Prostate gland (tissue), 2 donors: ENCODE measurements around the gene SLIT3. TPM values are rescaled to one million over a fixed set of nuclear protein-coding genes. Genes with fewer than 3 reads are reported as not detected.

Experiments
- DNase-seq: peaks from one replicate; pipeline ENCODE4 v3.0.0-alpha.2; 2019; ENCODE audit warnings: low spot score
- H3K27ac ChIP-seq, 2 donors: fragments of 200-600 bp; sonication (generic); 2 replicates each; pipeline ENCODE4 v1.5.1; 2017 to 2019
- H3K27me3 ChIP-seq: fragments of 200-600 bp; sonication (generic); replicated peaks from 2 replicates; pipeline ENCODE4 v1.5.1; 2019; ENCODE audit not compliant: insufficient read depth
- H3K36me3 ChIP-seq, 2 donors: fragments of 200-600 bp; sonication (generic); 1 replicate in 1 of 2; 2 replicates in 1 of 2; pipeline versions ENCODE4 v1.5.1 to v1.8.1; 2017 to 2019
- H3K4me1 ChIP-seq: fragments of 200-600 bp; sonication (generic); replicated peaks from 2 replicates; pipeline ENCODE4 v1.5.1; 2019
- H3K4me3 ChIP-seq, 2 donors: fragments of 200-600 bp; sonication (generic); 2 replicates each; pipeline ENCODE4 v1.5.1; 2017 to 2019
- H3K9me3 ChIP-seq: fragments of 200-600 bp; sonication (generic); 2 replicates; pipeline ENCODE4 v1.5.1; 2017
- CTCF ChIP-seq, 4 experiments: fragments of 200-600 bp in 2 of 4; fragments of 450-650 bp in 2 of 4; sonication (generic) in 2 of 4; IDR thresholded peaks; 1 replicate in 3 of 4; 2 replicates in 1 of 4; pipeline ENCODE4 v1.5.1; 2016 to 2019; ENCODE audit warnings: antibody characterized with exemption in 4 of 4, mild to moderate bottlenecking in 2 of 4, moderate library complexity in 2 of 4
- POLR2A ChIP-seq: fragments of 450-650 bp; IDR thresholded peaks from one replicate; pipeline ENCODE4 v1.6.1; 2016; ENCODE audit warnings: antibody characterized with exemption, mild to moderate bottlenecking
- POLR2AphosphoS5 ChIP-seq: sonication (generic); formaldehyde crosslinking; IDR thresholded peaks from one replicate; pipeline ENCODE4 v1.6.1; 2017; ENCODE audit warnings: antibody characterized with exemption
- WGBS: methylation state at CpG from one replicate; pipeline ENCODE4 v1.1.5; 2018; 5-methylcytosine and 5-hydroxymethylcytosine counted together
- intact Hi-C: fragments of 100-400 bp; cut with DNase I; formaldehyde crosslinking; loops from one replicate; pipeline ENCODE4 v1.14.2; 2022
- total RNA-seq, 2 donors: library from RNA; depleted of rRNA; stranded (reverse); fragments of >200 nt; gene quantifications; one replicate each; pipeline ENCODE4 v1.1.0, GENCODE V29; 2016

The SLIT3 gene
- total RNA-seq, 2 donors from 2014 or later: 8.3 TPM

DNA sequence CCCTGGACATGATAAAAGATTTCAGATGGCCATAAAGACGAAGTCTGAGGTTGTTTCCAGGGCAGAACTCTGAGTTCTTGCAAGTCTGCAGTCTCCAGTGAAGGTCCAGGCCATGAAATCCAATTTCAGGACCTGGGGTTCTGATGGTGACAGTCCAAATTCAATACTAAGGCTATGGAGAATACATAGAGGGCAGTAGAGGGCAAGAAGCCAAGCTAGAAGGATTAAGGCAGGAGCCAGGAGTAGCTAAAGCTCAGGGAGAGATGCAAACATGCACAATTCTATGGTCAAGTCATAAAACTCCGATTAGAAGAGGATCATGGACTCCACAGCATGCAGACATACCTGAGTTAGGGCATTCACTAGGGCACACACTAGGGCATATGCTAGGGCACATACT lies 11.4 kb downstream of the SLIT3 start:
- H3K27ac ChIP-seq: no peak overlapping the region
- intact Hi-C loops: no loop called here
- no peak overlapping the region for H3K4me3 ChIP-seq
- no peaks in the 10 kb centered on the region for H3K4me1 ChIP-seq
- no peaks in the 10 kb centered on the region for H3K36me3 ChIP-seq
- no peak for DNase-seq
- 42% methylated on average over 2 of the region's 2 CpGs for WGBS
- no peak for TF ChIP-seq POLR2A
- no peak for TF ChIP-seq CTCF (IDR thresholded peaks at IDR 0.05)
- TF ChIP-seq POLR2AphosphoS5: no peak
- H3K9me3 ChIP-seq: no peaks in the 10 kb centered on the region
- H3K27me3 ChIP-seq: no peaks in the 10 kb centered on the region

- Histone ChIP-seq H3K4me3 (no peak overlapping the region), H3K4me1 (no peaks in the 10 kb centered on the region), H3K27me3 (no peaks in the 10 kb centered on the region), H3K36me3 (no peaks in the 10 kb centered on the region), H3K27ac (no peak overlapping the region), H3K9me3 (no peaks in the 10 kb centered on the region)
- intact Hi-C loops: no loop called here
- WGBS: 40% methylated on average over 1 of the region's 1 CpG
- no peak for DNase-seq
- no peak for TF ChIP-seq POLR2AphosphoS5
- no peak for TF ChIP-seq CTCF (IDR thresholded peaks at IDR 0.05)
- TF ChIP-seq POLR2A: no peak
These were observed 12.6 kb downstream of the SLIT3 start for GRCh38 chr5:169288066-169288930.

DNA sequence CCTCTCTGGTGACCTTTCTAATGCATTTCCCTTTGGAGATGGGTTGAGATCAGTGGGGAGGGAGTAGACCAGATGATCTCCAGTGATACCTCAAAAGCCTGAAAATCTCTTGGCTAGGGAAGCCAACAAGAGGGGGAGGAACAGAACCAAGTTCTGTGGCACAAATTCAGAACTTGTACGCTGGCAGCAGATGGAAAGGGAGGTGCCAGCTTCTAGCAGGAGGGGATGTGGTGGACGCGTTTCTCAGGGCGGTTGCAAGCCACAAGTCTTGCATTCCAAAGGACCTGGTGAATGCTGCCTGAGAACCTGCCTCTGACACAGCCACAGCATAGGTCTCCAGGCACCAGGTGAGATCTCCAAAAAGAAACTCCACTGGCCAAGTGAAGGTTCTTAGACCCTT lies 13.4 kb downstream of the SLIT3 start:
- TF ChIP-seq POLR2A: no peak
- TF ChIP-seq CTCF (IDR thresholded peaks at IDR 0.05): no peak
- TF ChIP-seq POLR2AphosphoS5: no peak
- intact Hi-C loops: no loop called here
- no peak overlapping the region for H3K27ac ChIP-seq
- no peak overlapping the region for H3K4me3 ChIP-seq
- no peaks in the 10 kb centered on the region for H3K4me1 ChIP-seq
- no peak for DNase-seq
- 18% methylated on average over 4 of the region's 4 CpGs for WGBS
- no peaks in the 10 kb centered on the region for H3K9me3 ChIP-seq
- no peaks in the 10 kb centered on the region for H3K36me3 ChIP-seq
- no peaks in the 10 kb centered on the region for H3K27me3 ChIP-seq

- no peaks in the 10 kb centered on the region for H3K27me3 ChIP-seq
- no peaks in the 10 kb centered on the region for H3K9me3 ChIP-seq
- WGBS: 70% methylated on average over 11 of the region's 11 CpGs
- H3K27ac ChIP-seq: no peak overlapping the region
- H3K4me1 ChIP-seq: no peaks in the 10 kb centered on the region
- TF ChIP-seq POLR2AphosphoS5 (no peak), POLR2A (no peak), CTCF (IDR thresholded peaks at IDR 0.05) (no peak)
- no peak for DNase-seq
- no peaks in the 10 kb centered on the region for H3K36me3 ChIP-seq
- intact Hi-C loops: no loop called here
- H3K4me3 ChIP-seq: no peak overlapping the region
These were observed 14.2 kb downstream of the SLIT3 start for GRCh38 chr5:169286572-169287300.
